ENCODE data around the gene RAB11A. TPM values are rescaled to one million over a fixed set of nuclear protein-coding genes. Genes with fewer than 3 reads are reported as not detected.

Gene RAB11A
- polyA plus RNA-seq, 1 donor from 2014 or later = 600 TPM

DNA sequence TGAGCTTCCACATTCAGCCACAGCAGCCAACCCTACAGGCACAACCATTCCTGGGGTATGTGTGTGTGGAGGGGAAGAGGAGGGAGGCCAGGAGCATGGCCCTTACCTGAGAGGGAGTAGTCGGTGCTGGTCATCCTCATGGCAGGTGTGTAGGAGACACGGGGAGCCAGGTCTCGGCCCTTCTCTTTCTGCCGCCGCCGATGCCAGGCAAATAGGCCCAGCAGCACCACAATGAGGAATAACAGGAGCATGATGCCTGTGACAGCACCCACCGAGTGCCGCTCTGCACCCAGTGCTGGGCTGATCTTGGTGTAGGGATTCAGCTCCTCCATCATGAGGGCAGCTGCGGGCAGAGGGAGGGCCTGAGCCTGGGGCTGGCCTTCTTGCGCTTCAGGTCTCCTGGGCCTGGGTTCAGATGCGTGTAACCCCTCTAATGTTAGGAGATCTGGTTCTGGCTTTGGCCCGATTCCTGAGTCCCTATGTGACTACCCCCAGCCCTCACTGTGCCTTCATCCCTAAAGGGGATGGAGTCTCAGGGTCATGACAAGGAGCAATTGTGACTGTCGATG is 44.4 kb downstream of the RAB11A start:
- Histone ChIP-seq H3K36me3 (ENCODE audit: insufficient read depth, low read length) (no peaks in the 10 kb centered on the region), H2AFZ (ENCODE audit: low read depth, low read length) (no peak overlapping the region), H3K9ac (ENCODE audit: low read length) (no peak overlapping the region), H4K20me1 (ENCODE audit: insufficient read depth) (no peaks in the 10 kb centered on the region), H3F3A (ENCODE audit: insufficient read depth, low read length, poor library complexity, severe bottlenecking) (no peaks in the 10 kb centered on the region), H3K79me2 (replicated peaks; ENCODE audit: insufficient read depth, low read length) (no peaks in the 10 kb centered on the region), H3K27ac (ENCODE audit: low read length) (no peak overlapping the region), H3K4me2 (ENCODE audit: low read length) (no peak overlapping the region), H3K9me2 (ENCODE audit: insufficient read depth, low read length) (no peaks in the 10 kb centered on the region), H3K4me3 (ENCODE audit: low read length) (no peak overlapping the region), H3K27me3 (ENCODE audit: insufficient read depth, low read depth, low read length) (no peaks in the 10 kb centered on the region), H3K9me3 (ENCODE audit: low read length) (no peaks in the 10 kb centered on the region)
- TF ChIP-seq TAF1 (IDR thresholded peaks at IDR 0.05; ENCODE audit: low read depth) (no peak), MXI1 (conservative IDR thresholded peaks at IDR 0.05; ENCODE audit: poor library complexity, severe bottlenecking) (no peak), EZH2 (IDR thresholded peaks at IDR 0.05; ENCODE audit: borderline replicate concordance, insufficient read depth, low read length, poor library complexity, severe bottlenecking) (no peak), SMC3 (conservative IDR thresholded peaks at IDR 0.05; ENCODE audit: poor library complexity) (no peak), EP300 (conservative IDR thresholded peaks at IDR 0.05; ENCODE audit: poor library complexity, severe bottlenecking) (no peak), RAD21 (conservative IDR thresholded peaks at IDR 0.05) (no peak), POLR2AphosphoS5 (IDR thresholded peaks at IDR 0.05) (no peak)
- TF ChIP-seq, protein P1, sequence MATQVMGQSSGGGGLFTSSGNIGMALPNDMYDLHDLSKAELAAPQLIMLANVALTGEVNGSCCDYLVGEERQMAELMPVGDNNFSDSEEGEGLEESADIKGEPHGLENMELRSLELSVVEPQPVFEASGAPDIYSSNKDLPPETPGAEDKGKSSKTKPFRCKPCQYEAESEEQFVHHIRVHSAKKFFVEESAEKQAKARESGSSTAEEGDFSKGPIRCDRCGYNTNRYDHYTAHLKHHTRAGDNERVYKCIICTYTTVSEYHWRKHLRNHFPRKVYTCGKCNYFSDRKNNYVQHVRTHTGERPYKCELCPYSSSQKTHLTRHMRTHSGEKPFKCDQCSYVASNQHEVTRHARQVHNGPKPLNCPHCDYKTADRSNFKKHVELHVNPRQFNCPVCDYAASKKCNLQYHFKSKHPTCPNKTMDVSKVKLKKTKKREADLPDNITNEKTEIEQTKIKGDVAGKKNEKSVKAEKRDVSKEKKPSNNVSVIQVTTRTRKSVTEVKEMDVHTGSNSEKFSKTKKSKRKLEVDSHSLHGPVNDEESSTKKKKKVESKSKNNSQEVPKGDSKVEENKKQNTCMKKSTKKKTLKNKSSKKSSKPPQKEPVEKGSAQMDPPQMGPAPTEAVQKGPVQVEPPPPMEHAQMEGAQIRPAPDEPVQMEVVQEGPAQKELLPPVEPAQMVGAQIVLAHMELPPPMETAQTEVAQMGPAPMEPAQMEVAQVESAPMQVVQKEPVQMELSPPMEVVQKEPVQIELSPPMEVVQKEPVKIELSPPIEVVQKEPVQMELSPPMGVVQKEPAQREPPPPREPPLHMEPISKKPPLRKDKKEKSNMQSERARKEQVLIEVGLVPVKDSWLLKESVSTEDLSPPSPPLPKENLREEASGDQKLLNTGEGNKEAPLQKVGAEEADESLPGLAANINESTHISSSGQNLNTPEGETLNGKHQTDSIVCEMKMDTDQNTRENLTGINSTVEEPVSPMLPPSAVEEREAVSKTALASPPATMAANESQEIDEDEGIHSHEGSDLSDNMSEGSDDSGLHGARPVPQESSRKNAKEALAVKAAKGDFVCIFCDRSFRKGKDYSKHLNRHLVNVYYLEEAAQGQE (IDR thresholded peaks at IDR 0.05; ENCODE audit: borderline replicate concordance) = no peak
- TF ChIP-seq, protein P2, sequence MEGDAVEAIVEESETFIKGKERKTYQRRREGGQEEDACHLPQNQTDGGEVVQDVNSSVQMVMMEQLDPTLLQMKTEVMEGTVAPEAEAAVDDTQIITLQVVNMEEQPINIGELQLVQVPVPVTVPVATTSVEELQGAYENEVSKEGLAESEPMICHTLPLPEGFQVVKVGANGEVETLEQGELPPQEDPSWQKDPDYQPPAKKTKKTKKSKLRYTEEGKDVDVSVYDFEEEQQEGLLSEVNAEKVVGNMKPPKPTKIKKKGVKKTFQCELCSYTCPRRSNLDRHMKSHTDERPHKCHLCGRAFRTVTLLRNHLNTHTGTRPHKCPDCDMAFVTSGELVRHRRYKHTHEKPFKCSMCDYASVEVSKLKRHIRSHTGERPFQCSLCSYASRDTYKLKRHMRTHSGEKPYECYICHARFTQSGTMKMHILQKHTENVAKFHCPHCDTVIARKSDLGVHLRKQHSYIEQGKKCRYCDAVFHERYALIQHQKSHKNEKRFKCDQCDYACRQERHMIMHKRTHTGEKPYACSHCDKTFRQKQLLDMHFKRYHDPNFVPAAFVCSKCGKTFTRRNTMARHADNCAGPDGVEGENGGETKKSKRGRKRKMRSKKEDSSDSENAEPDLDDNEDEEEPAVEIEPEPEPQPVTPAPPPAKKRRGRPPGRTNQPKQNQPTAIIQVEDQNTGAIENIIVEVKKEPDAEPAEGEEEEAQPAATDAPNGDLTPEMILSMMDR (IDR thresholded peaks at IDR 0.05; ENCODE audit: poor library complexity, severe bottlenecking) = no peak

DNA sequence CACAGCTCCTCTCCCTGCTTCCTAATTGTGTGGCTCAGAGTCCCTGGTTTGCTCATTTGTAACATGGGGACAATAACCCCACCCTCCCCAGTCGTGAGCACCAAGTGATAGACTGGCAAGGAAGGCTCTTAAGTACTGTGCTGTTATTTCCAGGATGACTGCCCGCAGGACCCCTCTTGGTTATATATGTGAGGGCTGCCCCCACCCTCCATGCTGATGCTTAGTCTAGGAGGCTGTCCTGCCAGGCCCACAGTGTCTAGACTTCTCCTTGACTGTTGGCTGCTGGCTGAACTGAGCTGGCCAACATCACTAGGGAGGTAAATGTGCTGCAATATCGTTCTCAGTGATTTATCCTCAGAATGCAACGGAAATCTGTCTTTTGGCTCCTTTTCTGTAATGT is 45.1 kb downstream of the RAB11A start:
- Histone ChIP-seq H3F3A (ENCODE audit: insufficient read depth, low read length, poor library complexity, severe bottlenecking) (no peaks in the 10 kb centered on the region), H3K9me3 (ENCODE audit: low read length) (no peaks in the 10 kb centered on the region), H3K9me2 (ENCODE audit: insufficient read depth, low read length) (no peaks in the 10 kb centered on the region), H3K4me3 (ENCODE audit: low read length) (no peak overlapping the region), H3K27ac (ENCODE audit: low read length) (no peak overlapping the region), H3K9ac (ENCODE audit: low read length) (no peak overlapping the region), H3K27me3 (ENCODE audit: insufficient read depth, low read depth, low read length) (no peaks in the 10 kb centered on the region), H3K36me3 (ENCODE audit: insufficient read depth, low read length) (no peaks in the 10 kb centered on the region), H3K79me2 (replicated peaks; ENCODE audit: insufficient read depth, low read length) (no peaks in the 10 kb centered on the region), H4K20me1 (ENCODE audit: insufficient read depth) (no peaks in the 10 kb centered on the region), H3K4me2 (ENCODE audit: low read length) (no peak overlapping the region), H2AFZ (ENCODE audit: low read depth, low read length) (no peak overlapping the region)
- TF ChIP-seq, protein P2 (IDR thresholded peaks at IDR 0.05; ENCODE audit: poor library complexity, severe bottlenecking) = no peak
- TF ChIP-seq, protein P1 (IDR thresholded peaks at IDR 0.05; ENCODE audit: borderline replicate concordance) = no peak
- TF ChIP-seq EP300 (conservative IDR thresholded peaks at IDR 0.05; ENCODE audit: poor library complexity, severe bottlenecking) = no peak
- no peak for TF ChIP-seq MXI1 (conservative IDR thresholded peaks at IDR 0.05; ENCODE audit: poor library complexity, severe bottlenecking)
